ENCODE data around the gene FAM174B.

Gene FAM174B

DNA sequence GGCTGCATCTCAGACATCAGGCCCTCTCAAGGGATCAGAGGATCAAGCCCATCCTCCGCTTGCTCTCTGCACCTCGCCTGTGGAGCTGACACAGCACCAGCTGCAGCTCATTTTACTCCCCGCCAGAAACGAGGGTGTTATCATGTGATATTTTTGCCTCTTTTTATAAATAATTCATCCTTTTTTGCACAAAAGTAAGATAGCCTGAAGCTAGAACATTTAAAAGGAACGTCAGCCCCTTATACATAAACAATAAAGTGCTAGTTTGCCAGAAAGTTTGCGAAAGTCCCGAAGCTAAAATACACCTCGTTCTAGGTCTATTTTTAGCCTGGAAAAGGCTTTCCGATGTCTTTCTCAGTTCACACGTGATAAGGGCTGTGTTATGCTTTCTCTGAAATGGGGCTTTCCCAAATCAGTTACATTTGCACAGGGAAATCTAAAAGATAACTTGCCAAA is 9.6 kb upstream of the FAM174B start:
- Histone ChIP-seq H3K9me3 (ENCODE audit: insufficient read depth, low read length, severe bottlenecking) (no peaks in the 10 kb centered on the region), H4K20me1 (ENCODE audit: insufficient read depth, low read length) (no peaks in the 10 kb centered on the region), H3K27me3 (ENCODE audit: insufficient read depth, low read length, poor library complexity) (no peaks in the 10 kb centered on the region), H3K9ac (ENCODE audit: low read depth, low read length) (no peak overlapping the region), H2AFZ (ENCODE audit: low read depth, low read length) (no peak overlapping the region), H3K4me3 (ENCODE audit: low read depth in 1 of 2, low read length in 2 of 2) (no peak overlapping the region), H3K27ac (ENCODE audit: low read length) (no peak overlapping the region), H3K79me2 (ENCODE audit: insufficient read depth, low read length) (no peaks in the 10 kb centered on the region), H3K4me2 (ENCODE audit: insufficient read depth, low read length) (no peak overlapping the region), H3K4me1 (ENCODE audit: insufficient read depth, low read length) (no peaks in the 10 kb centered on the region), H3K36me3 (ENCODE audit: insufficient read depth, low read length) (no peaks in the 10 kb centered on the region)
- TF ChIP-seq, protein P1, sequence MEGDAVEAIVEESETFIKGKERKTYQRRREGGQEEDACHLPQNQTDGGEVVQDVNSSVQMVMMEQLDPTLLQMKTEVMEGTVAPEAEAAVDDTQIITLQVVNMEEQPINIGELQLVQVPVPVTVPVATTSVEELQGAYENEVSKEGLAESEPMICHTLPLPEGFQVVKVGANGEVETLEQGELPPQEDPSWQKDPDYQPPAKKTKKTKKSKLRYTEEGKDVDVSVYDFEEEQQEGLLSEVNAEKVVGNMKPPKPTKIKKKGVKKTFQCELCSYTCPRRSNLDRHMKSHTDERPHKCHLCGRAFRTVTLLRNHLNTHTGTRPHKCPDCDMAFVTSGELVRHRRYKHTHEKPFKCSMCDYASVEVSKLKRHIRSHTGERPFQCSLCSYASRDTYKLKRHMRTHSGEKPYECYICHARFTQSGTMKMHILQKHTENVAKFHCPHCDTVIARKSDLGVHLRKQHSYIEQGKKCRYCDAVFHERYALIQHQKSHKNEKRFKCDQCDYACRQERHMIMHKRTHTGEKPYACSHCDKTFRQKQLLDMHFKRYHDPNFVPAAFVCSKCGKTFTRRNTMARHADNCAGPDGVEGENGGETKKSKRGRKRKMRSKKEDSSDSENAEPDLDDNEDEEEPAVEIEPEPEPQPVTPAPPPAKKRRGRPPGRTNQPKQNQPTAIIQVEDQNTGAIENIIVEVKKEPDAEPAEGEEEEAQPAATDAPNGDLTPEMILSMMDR (IDR thresholded peaks at IDR 0.05; ENCODE audit: borderline replicate concordance, extremely low read depth, low read length, poor library complexity, severe bottlenecking): no peak
- no peak for TF ChIP-seq EZH2 (IDR thresholded peaks at IDR 0.05; ENCODE audit: borderline replicate concordance, low read depth, low read length, severe bottlenecking)
- ATAC-seq (ENCODE audit: insufficient read depth, low read depth) (no peak), DNase-seq (no peak)

DNA sequence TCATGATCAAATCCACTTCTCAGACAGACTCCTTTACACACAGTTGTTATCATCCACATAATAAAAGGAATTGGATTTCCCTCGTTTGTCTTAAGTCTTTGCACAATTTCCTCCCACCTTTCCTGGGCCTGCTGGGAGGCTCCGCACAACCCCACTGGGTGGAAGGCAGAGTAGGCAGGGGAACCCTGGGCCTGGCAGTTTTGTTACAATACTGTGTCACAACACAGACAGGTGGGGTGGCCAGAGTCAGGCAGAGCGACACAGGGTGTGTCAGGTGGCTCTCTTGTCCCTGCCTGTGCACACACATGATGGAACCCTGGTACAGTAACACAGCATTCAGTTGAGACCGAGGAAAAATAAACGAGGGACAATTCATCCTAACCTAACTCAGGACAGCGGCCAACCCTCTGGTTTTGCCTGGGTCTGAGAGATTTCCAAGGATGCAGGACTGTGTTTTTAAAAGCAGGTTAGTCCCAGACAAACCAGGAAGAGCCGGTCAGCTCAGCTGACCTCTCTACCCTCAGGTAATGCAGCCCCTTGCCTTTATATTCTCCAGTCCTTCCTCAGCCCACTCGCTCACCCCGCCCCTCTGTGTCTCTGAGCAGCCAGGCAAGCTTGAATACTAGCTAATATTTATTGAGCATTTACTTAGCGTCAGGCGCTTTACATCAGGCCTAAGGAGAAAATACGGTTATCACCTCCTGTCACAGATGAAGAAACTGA is 8.8 kb upstream of the FAM174B start:
- no peak for TF ChIP-seq EZH2 (IDR thresholded peaks at IDR 0.05; ENCODE audit: borderline replicate concordance, low read depth, low read length, severe bottlenecking)
- TF ChIP-seq, protein P1 (IDR thresholded peaks at IDR 0.05; ENCODE audit: borderline replicate concordance, extremely low read depth, low read length, poor library complexity, severe bottlenecking): no peak

DNA sequence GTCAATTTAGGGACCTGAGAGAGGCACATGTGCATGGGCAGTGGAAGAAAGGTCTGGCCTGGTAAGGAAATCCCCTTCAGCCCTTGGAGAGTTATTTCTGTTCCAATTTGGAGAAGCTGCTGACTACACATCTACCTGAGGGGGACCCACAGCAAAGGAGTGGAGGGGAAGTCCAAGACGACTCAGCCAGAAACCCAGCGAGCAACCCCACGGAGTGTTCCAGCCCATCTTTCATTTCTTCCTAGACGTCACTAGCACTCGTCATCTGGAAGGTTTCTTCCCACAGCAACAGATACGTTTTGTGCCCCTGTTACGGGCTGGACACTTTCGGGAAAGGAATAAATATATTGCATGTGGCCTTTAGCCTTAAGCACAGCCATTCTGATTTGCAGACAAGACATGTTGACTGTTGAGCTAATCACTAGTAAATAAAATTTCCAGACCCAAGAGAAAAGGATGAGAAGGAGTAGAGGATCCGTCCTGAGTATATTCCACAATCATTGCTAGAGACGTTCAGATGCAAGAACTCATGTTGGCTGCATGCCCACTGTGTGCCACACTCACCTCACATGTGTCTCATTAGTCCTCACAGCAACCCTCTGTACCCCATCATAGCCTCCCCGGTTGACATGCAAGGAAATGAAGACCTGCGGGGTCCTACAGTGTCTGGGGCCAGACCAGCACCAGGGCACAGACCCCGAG is 7.8 kb upstream of the FAM174B start:
- Histone ChIP-seq H3K27ac (ENCODE audit: low read length) (no peak overlapping the region), H3K36me3 (ENCODE audit: insufficient read depth, low read length) (no peaks in the 10 kb centered on the region), H4K20me1 (ENCODE audit: insufficient read depth, low read length) (no peaks in the 10 kb centered on the region), H2AFZ (ENCODE audit: low read depth, low read length) (no peak overlapping the region), H3K9me3 (ENCODE audit: insufficient read depth, low read length, severe bottlenecking) (no peaks in the 10 kb centered on the region), H3K4me2 (ENCODE audit: insufficient read depth, low read length) (no peak overlapping the region), H3K9ac (ENCODE audit: low read depth, low read length) (no peak overlapping the region), H3K4me3 (ENCODE audit: low read depth in 1 of 2, low read length in 2 of 2) (no peak overlapping the region), H3K79me2 (ENCODE audit: insufficient read depth, low read length) (no peaks in the 10 kb centered on the region), H3K27me3 (ENCODE audit: insufficient read depth, low read length, poor library complexity) (no peaks in the 10 kb centered on the region), H3K4me1 (ENCODE audit: insufficient read depth, low read length) (no peaks in the 10 kb centered on the region)
- ATAC-seq (ENCODE audit: insufficient read depth, low read depth) (no peak), DNase-seq (no peak)
- TF ChIP-seq, protein P1 (IDR thresholded peaks at IDR 0.05; ENCODE audit: borderline replicate concordance, extremely low read depth, low read length, poor library complexity, severe bottlenecking): no peak
- TF ChIP-seq EZH2 (IDR thresholded peaks at IDR 0.05; ENCODE audit: borderline replicate concordance, low read depth, low read length, severe bottlenecking): no peak

More for the DNA sequence above, 8.8 kb upstream of the FAM174B start:
- no peaks in the 10 kb centered on the region for H3K9me3 ChIP-seq (ENCODE audit: insufficient read depth, low read length, severe bottlenecking)
- H3K4me1 ChIP-seq (ENCODE audit: insufficient read depth, low read length): no peaks in the 10 kb centered on the region
- H3K79me2 ChIP-seq (ENCODE audit: insufficient read depth, low read length): no peaks in the 10 kb centered on the region
- DNase-seq (no peak), ATAC-seq (ENCODE audit: insufficient read depth, low read depth) (no peak)
- H3K4me2 ChIP-seq (ENCODE audit: insufficient read depth, low read length): no peak overlapping the region
- no peak overlapping the region for H2AFZ ChIP-seq (ENCODE audit: low read depth, low read length)
- H3K27ac ChIP-seq (ENCODE audit: low read length): no peak overlapping the region
- no peaks in the 10 kb centered on the region for H3K27me3 ChIP-seq (ENCODE audit: insufficient read depth, low read length, poor library complexity)
- no peaks in the 10 kb centered on the region for H4K20me1 ChIP-seq (ENCODE audit: insufficient read depth, low read length)
- H3K9ac ChIP-seq (ENCODE audit: low read depth, low read length): no peak overlapping the region
- H3K4me3 ChIP-seq (ENCODE audit: low read depth in 1 of 2, low read length in 2 of 2): no peak overlapping the region
- no peaks in the 10 kb centered on the region for H3K36me3 ChIP-seq (ENCODE audit: insufficient read depth, low read length)

Measured in DND-41 (cell line).